Panc1 (cell line): Measurements from ENCODE around the gene TFEB. TPM values are rescaled to one million over a fixed set of nuclear protein-coding genes. Genes with fewer than 3 reads are reported as not detected.

Experiments
- ATAC-seq: fragments of 200-7000 bp; cut with Tn5 transposase; 2 replicates; pipeline ENCODE4 v1.9.1; 2020; ENCODE audit warnings: mild to moderate bottlenecking, moderate library complexity
- BruUV-seq: library from RNA; stranded (reverse); fragments of 400-500 nt; replicated peaks from 2 replicates; lab custom pipeline; 2021; lab: Mats Ljungman, UMichigan
- CTCF ChIA-PET: fragments of 300-600 bp; sonication (Branson Sonifier 250); formaldehyde crosslinking; loops from one replicate; lab custom pipeline; 2022; ENCODE audit warnings: antibody characterized with exemption; lab: Charles Lee
- POLR2A ChIA-PET: fragments of 300-600 bp; sonication (Branson Sonifier 250); formaldehyde crosslinking; loops from one replicate; lab custom pipeline; 2022; ENCODE audit warnings: antibody characterized with exemption; lab: Charles Lee
- DNase-seq: peaks from one replicate; pipeline ENCODE4 v3.0.0-alpha.2; 2010; ENCODE audit warnings: low read depth, low spot score
- H3K27ac ChIP-seq: 2 replicates; pipeline ENCODE4 v1.5.1; 2011; ENCODE audit warnings: mild to moderate bottlenecking, low read length, inconsistent platforms
- H3K27me3 ChIP-seq: fragments of 200-500 bp; sonication (Bioruptor generic); 2 replicates; pipeline ENCODE4 v1.6.0; 2014; ENCODE audit warnings: low read length, inconsistent platforms; ENCODE audit not compliant: control insufficient read depth, insufficient read depth
- H3K36me3 ChIP-seq: fragments of 200-500 bp; sonication (Bioruptor generic); 2 replicates; pipeline ENCODE4 v1.5.1; 2014; ENCODE audit warnings: inconsistent platforms, mild to moderate bottlenecking, low read length, moderate library complexity; ENCODE audit not compliant: control insufficient read depth, insufficient read depth
- H3K4me1 ChIP-seq: 2 replicates; pipeline ENCODE4 v1.5.1; 2011; ENCODE audit warnings: inconsistent platforms, mild to moderate bottlenecking, low read length, moderate library complexity; ENCODE audit not compliant: control insufficient read depth, insufficient read depth
- H3K4me3 ChIP-seq, 2 experiments: 2 replicates each; pipeline ENCODE4 v1.5.1; 2011 to 2012; ENCODE audit warnings: low read depth in 2 of 2, low read length in 2 of 2, mild to moderate bottlenecking in 2 of 2, inconsistent platforms in 1 of 2, moderate library complexity in 1 of 2
- H3K9me3 ChIP-seq: fragments of 200-500 bp; sonication (Bioruptor generic); 2 replicates; pipeline ENCODE4 v1.5.1; 2014; ENCODE audit warnings: low read depth, mild to moderate bottlenecking, inconsistent platforms, low read length, moderate library complexity; ENCODE audit not compliant: control insufficient read depth, insufficient read depth
- CTCF ChIP-seq: fragments of 450-650 bp; IDR thresholded peaks from 2 replicates; pipeline ENCODE4 v1.5.1; 2017; ENCODE audit warnings: mild to moderate bottlenecking
- POLR2AphosphoS5 ChIP-seq: IDR thresholded peaks from 2 replicates; pipeline ENCODE4 v1.6.1; 2012; ENCODE audit warnings: mild to moderate bottlenecking, low read depth, low read length, moderate library complexity
- REST ChIP-seq, 2 experiments: IDR thresholded peaks; 2 replicates each; pipeline ENCODE4 v1.6.1; 2011 to 2012; ENCODE audit warnings: low read depth in 2 of 2, control low read depth in 1 of 2, low read length in 1 of 2, mild to moderate bottlenecking in 1 of 2, moderate library complexity in 1 of 2; ENCODE audit not compliant: insufficient read depth in 1 of 2
- SIN3A ChIP-seq: IDR thresholded peaks from 2 replicates; pipeline ENCODE4 v1.6.1; 2012; ENCODE audit warnings: low read depth, mild to moderate bottlenecking, low read length, moderate library complexity, borderline replicate concordance; ENCODE audit not compliant: insufficient read depth
- TCF7L2 ChIP-seq: IDR thresholded peaks from 2 replicates; pipeline ENCODE4 v1.6.1; 2011; ENCODE audit warnings: mild to moderate bottlenecking, low read depth, low read length, inconsistent platforms
- in situ Hi-C: cut with HindIII; loops from 2 replicates; pipeline ENCODE4 v1.10.0; 2016; ENCODE audit warnings: low sequenced_read_pairs, low pct_unique_long_range_greater_than_20kb
- intact Hi-C: fragments of 100-400 bp; cut with micrococcal nuclease; formaldehyde crosslinking; loops from one replicate; pipeline ENCODE4 v1.10.0; 2022; ENCODE audit not compliant: unreplicated experiment
- total RNA-seq: library from RNA; stranded (reverse); gene quantifications from one replicate; pipeline ENCODE4 v1.2.1, GENCODE V29; 2021; ENCODE audit not compliant: unreplicated experiment

TFEB gene
- total RNA-seq, 1 experiment from 2014 or later: 13.3 TPM

GRCh38 chr6:41655176-41655575 is 80.2 kb downstream of the TFEB start:
- CTCF ChIA-PET: interaction anchor here (0.6 kb wide), 1 partner anchor 231 kb away, joined by 5 read pairs; no protein-coding TSS in a partner anchor
- DNase-seq: no peak
- in situ Hi-C loops: no loop called here
- intact Hi-C loops: no loop called here
- H3K4me3 ChIP-seq: no peak overlapping the region
- BruUV-seq: no TSS peak
- H3K9me3 ChIP-seq: no peaks in the 10 kb centered on the region
- H3K36me3 ChIP-seq: no peaks in the 10 kb centered on the region
- peaks cover 3% of the 10 kb centered on the region; the same call in 1 of the 2 replicates for H3K4me1 ChIP-seq
- POLR2A ChIA-PET: no interaction called here
- no peak overlapping the region for H3K27ac ChIP-seq
- ATAC-seq: no peak
- TF ChIP-seq REST (IDR thresholded peaks at IDR 0.05; ENCODE audit: insufficient read depth in 1 of 2, low read depth in 2 of 2, low read length in 1 of 2): no peak
- no peak for TF ChIP-seq SIN3A
- no peak for TF ChIP-seq POLR2AphosphoS5
- TF ChIP-seq TCF7L2: no peak
- no peak for TF ChIP-seq CTCF
- H3K27me3 ChIP-seq: no peaks in the 10 kb centered on the region

GRCh38 chr6:41654698-41655151 is 80.7 kb downstream of the TFEB start:
- CTCF ChIA-PET: no interaction called here
- no TSS peak for BruUV-seq
- H3K4me1 ChIP-seq: peaks cover 3% of the 10 kb centered on the region; the same call in 1 of the 2 replicates
- in situ Hi-C loops (no loop called here), intact Hi-C loops (no loop called here)
- no peak for DNase-seq
- no peak overlapping the region for H3K4me3 ChIP-seq
- no peak for ATAC-seq
- TF ChIP-seq REST (IDR thresholded peaks at IDR 0.05; ENCODE audit: insufficient read depth in 1 of 2, low read depth in 2 of 2, low read length in 1 of 2): no peak
- TF ChIP-seq CTCF: no peak
- TF ChIP-seq TCF7L2: no peak
- TF ChIP-seq SIN3A: no peak
- TF ChIP-seq POLR2AphosphoS5: no peak
- no peak overlapping the region for H3K27ac ChIP-seq
- POLR2A ChIA-PET: no interaction called here
- H3K27me3 ChIP-seq: no peaks in the 10 kb centered on the region
- H3K36me3 ChIP-seq: no peaks in the 10 kb centered on the region
- H3K9me3 ChIP-seq: no peaks in the 10 kb centered on the region
